HFFc6 (cell line): ENCODE measurements around the gene PCCA. TPM values are rescaled to one million over a fixed set of nuclear protein-coding genes. Genes with fewer than 3 reads are reported as not detected.
"Not testable (repeated sequence)": the region's sequence is repeated elsewhere in the genome, so short reads cannot be mapped to it uniquely, and the experiment has no call there.

ENCODE experiments used
- DNase-seq: peaks from one replicate; pipeline ENCODE4 v3.0.0-alpha.2; 2018
- H3K27ac Mint-ChIP-seq: 2 replicates; pipeline ENCODE4 v1.8.0; 2020; ENCODE audit warnings: mild to moderate bottlenecking, mixed read lengths
- H3K27me3 Mint-ChIP-seq: 2 replicates; pipeline ENCODE4 v1.8.0; 2021; ENCODE audit warnings: mild to moderate bottlenecking, moderate library complexity, mixed read lengths; ENCODE audit not compliant: insufficient read depth
- H3K36me3 Mint-ChIP-seq: 2 replicates; pipeline ENCODE4 v1.8.0; 2021; ENCODE audit warnings: low read depth, mixed read lengths
- H3K4me1 Mint-ChIP-seq: 2 replicates; pipeline ENCODE4 v1.8.0; 2020; ENCODE audit warnings: low read depth, mixed read lengths
- H3K4me3 Mint-ChIP-seq: 2 replicates; pipeline ENCODE4 v1.8.0; 2020; ENCODE audit warnings: mild to moderate bottlenecking, moderate library complexity, mixed read lengths
- H3K9me3 Mint-ChIP-seq: 2 replicates; pipeline ENCODE4 v1.8.0; 2020; ENCODE audit warnings: mild to moderate bottlenecking, mixed read lengths
- CTCF ChIP-seq: fragments of 200-600 bp; sonication (generic); IDR thresholded peaks from 2 replicates; pipeline ENCODE4 v1.5.0; 2021; ENCODE audit warnings: antibody characterized with exemption, mild to moderate bottlenecking
- total RNA-seq, 6 experiments: library from RNA; stranded (reverse); fragmentation: NEBNext Ultra II Directional; extraction: Animal tissue kit (Norgen Biotek cat#: 25700); gene quantifications; 2 replicates in 1 of 6; 3 replicates in 5 of 6; pipeline ENCODE4 v1.2.3, GENCODE V29; 2021

Gene PCCA
- total RNA-seq, 6 experiments from 2014 or later: 12.9 to 16.9 (median 14.7) TPM

DNA sequence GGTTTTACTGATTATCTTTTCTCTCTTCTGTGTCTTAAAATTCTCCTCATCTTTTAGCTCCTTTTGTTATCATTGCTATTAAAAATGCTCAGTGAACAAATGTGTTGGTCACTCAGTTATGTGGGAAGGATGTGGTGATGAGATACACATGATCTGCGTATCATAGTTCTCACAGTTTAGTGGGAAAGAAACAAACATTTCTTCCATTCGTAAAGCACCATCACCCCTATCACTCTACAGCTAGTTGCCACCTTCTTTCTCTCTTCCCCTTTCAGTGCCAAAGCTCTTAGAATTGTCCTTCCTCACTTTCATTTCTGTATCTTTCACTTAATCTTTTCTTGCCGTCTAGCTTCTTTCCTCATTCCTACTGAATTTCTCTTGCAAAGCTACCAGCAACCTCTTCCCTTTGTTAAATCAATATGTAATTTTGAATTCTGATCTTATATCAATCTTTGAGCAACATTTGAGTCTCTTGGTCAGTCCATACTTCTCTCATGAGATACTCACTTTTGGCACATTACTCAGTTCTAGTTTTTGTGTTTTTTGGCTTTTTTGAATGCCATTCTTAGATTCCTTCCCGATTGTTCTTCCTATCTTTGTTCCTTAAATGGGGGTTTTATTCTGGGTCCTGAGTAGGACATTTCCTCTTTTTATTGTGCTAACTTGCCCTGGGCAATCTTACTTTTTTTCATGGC is 122.3 kb downstream of the PCCA start:
- H3K9me3 Mint-ChIP-seq: no peaks in the 10 kb centered on the region; the same call in 1 of the 2 replicates
- peak; percentile 18 for DNase-seq
- peak overlapping the region; percentile 53 for H3K4me3 Mint-ChIP-seq
- TF ChIP-seq CTCF: no peak
- H3K4me1 Mint-ChIP-seq: peaks cover 79% of the 10 kb centered on the region
- H3K36me3 Mint-ChIP-seq: peaks cover 43% of the 10 kb centered on the region
- 0 out of 2 replicates have a peak, but pooled peaks cover 2% of the 10 kb centered on the region for H3K27me3 Mint-ChIP-seq
- H3K27ac Mint-ChIP-seq: peak overlapping the region; percentile 91

DNA sequence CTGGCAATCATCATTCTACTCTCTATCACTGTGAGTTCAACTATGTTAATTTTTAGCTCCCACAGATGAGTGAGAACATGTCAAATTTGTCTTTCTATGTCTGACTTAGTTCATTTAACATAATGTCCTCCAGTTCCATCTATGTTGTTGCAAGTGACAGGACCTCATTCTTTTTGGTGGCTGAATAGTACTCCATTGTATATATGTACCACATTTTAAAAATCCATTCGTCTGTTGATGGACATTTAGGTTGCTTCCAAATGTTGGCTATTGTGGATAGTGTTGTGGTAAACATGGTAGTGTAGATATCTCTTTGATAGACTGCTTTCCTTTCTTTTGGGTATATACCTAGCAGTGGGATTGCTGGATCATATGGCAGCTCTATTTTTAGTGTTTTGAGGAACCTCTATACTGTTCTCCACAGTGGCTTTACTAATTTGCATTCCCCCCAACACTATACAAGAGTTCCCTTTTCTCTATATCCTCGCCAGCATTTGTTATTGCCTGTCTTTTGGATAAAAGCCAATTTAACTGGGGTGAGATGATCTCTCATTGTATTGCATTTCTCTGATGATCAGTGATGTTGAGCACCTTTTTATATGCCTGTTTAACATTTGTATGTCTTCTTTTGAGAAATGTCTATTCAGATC is 124.1 kb downstream of the PCCA start:
- H3K27me3 Mint-ChIP-seq: no peaks in the 10 kb centered on the region
- 0 out of 2 replicates have a peak overlapping the region, but pooled peaks have one; percentile 6 for H3K4me3 Mint-ChIP-seq
- peak overlapping the region; percentile 91 for H3K27ac Mint-ChIP-seq
- peaks cover 44% of the 10 kb centered on the region for H3K36me3 Mint-ChIP-seq
- DNase-seq: no peak
- peaks cover 78% of the 10 kb centered on the region for H3K4me1 Mint-ChIP-seq
- TF ChIP-seq CTCF: no peak
- no peaks in the 10 kb centered on the region; the same call in 1 of the 2 replicates for H3K9me3 Mint-ChIP-seq

DNA sequence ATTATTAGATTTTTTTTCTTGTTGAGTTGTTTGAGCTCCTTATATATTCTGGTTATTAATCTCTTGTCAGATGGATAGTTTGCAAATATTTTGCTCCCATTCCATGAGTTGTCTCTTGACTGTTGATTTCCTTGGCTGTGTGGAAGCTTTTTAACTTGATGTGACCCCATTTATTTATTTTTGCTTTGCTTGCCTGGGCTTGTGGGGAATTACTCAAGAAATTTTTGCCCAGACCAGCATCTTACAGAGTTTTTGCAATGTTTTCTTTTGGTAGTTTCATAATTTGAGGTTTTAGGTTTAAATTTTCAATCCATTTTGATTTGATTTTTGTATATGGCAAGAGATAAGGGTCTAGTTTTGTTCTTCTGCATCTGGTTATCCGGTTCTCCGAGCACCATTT is 124.7 kb downstream of the PCCA start:
- Mint-ChIP-seq H3K4me1 (peaks cover 76% of the 10 kb centered on the region), H3K36me3 (peaks cover 41% of the 10 kb centered on the region), H3K27me3 (no peaks in the 10 kb centered on the region), H3K9me3 (no peaks in the 10 kb centered on the region; the same call in 1 of the 2 replicates), H3K4me3 (0 out of 2 replicates have a peak overlapping the region, but pooled peaks have one; percentile 6), H3K27ac (peak overlapping the region; percentile 91)
- no peak for TF ChIP-seq CTCF
- no peak for DNase-seq

- peak; percentile 72 for DNase-seq
Observed at GRCh38 chr13:100214886-100215285, 126.0 kb downstream of the PCCA start.

DNA sequence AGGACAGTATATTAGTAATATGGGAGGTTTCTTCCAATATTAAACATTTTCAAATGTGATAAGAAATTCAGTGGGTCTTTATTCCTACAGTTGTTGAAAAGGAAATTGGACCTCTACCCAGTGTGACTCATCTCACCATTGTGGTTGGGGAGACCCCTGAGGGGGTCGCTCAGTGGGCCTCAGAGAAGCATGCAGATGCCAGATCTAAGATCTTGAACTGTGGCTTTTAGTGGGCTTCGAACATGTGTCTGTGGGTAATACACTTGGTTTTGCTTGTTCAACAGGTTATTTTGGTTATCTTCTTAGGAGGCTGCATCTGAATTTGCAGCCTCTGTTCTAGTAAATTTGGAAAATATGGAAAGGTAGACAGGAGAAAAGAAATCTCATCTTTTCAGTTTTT is 132.3 kb downstream of the PCCA start:
- Mint-ChIP-seq H3K9me3 (no peaks in the 10 kb centered on the region), H3K4me1 (peaks cover 7% of the 10 kb centered on the region), H3K27me3 (no peaks in the 10 kb centered on the region), H3K36me3 (peaks cover 34% of the 10 kb centered on the region), H3K4me3 (no peak overlapping the region), H3K27ac (no peak overlapping the region)
- no peak for DNase-seq
- no peak for TF ChIP-seq CTCF

More at GRCh38 chr13:100214886-100215285, 126.0 kb downstream of the PCCA start:
- Mint-ChIP-seq H3K27ac (peak overlapping the region; percentile 65), H3K4me1 (peaks cover 67% of the 10 kb centered on the region), H3K36me3 (peaks cover 38% of the 10 kb centered on the region), H3K9me3 (no peaks in the 10 kb centered on the region; the same call in 1 of the 2 replicates), H3K27me3 (no peaks in the 10 kb centered on the region), H3K4me3 (peak overlapping the region; percentile 18)
- no peak for TF ChIP-seq CTCF

DNA sequence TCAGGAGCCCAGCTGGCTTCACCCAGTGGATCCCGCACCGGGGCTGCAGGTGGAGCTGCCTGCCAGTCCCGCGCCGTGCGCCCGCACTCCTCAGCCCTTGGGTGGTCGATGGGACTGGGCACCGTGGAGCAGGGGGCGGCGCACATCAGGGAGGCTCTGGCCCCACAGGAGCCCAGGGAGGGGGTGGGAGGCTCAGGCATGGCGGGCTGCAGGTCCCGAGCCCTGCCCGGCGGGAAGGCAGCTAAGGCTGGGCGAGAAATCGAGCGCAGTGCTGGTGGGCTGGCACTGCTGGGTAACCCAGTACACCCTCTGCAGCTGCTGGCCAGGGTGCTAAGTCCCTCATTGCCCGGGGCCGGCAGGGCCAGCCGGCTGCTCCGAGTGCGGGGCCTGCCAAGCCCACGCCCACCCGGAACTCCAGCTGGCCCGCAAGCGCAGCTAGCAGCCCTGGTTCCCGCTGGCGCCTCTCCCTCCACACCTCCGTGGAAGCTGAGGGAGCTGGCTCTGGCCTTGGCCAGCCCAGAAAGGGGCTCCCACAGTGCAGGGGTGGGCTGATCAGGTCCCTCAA is 135.2 kb downstream of the PCCA start:
- H3K9me3 Mint-ChIP-seq, H3K27ac Mint-ChIP-seq, H3K4me1 Mint-ChIP-seq, H3K27me3 Mint-ChIP-seq, DNase-seq, H3K4me3 Mint-ChIP-seq: not testable (repeated sequence)
- H3K36me3 Mint-ChIP-seq: peaks cover 26% of the 10 kb centered on the region
